OCI-M2 (cell line): ENCODE measurements around the gene ARMC5.
"Not testable (repeated sequence)": the region's sequence is repeated elsewhere in the genome, so short reads cannot be mapped to it uniquely, and the experiment has no call there.

Experiments used
- DNase-seq: peaks from one replicate; lab custom pipeline; 2025; ENCODE audit not compliant: unreplicated experiment; lab: John Stamatoyannopoulos, UW

ARMC5 gene

GRCh38 chr16:31493506-31494125, 34.3 kb downstream of the ARMC5 start:
- DNase-seq = no peak

- DNase-seq = no peak
Observed at GRCh38 chr16:31496670-31497069, 37.4 kb downstream of the ARMC5 start.

- DNase-seq = no peak
Observed at GRCh38 chr16:31498493-31498892, 39.2 kb downstream of the ARMC5 start.

- DNase-seq = no peak
Observed at GRCh38 chr16:31499928-31500327, 40.6 kb downstream of the ARMC5 start.

DNA sequence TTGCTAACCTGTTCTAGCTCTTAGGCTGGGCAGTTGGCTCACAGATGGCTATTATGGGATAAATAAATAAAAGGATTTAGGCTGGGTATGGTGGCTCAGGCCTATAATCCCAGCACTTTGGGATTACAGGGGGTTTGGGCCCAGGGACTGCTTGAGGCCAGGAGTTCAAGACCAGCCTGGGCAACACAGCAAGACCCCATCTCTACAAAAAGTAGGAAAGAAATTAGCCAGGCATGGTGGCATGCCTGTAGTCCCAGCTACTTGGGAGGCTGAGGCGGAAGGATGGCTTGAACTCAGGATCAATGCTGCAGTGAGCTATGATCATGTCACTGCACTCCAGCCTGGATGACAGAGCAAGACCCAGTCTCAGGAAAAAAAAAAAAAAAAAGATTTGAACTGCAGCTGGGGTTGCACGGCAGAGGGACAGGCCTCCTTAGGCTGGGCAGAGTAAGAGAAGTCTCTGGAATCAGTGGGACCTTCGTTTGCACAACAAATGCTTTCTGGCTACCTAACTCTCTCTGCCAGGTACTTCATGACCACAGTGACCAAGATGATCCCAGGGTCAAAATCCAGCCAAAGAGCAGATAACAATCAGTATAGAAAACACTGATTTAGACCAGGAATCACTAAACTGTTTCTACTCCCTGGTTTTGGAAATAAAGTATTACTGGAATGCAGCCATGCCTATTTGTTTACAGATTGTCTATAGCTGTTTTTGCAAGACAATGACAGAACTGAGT, 42.1 kb downstream of the ARMC5 start:
- no peak for DNase-seq

- DNase-seq = no peak
Observed at GRCh38 chr16:31501966-31502348, 42.7 kb downstream of the ARMC5 start.

DNA sequence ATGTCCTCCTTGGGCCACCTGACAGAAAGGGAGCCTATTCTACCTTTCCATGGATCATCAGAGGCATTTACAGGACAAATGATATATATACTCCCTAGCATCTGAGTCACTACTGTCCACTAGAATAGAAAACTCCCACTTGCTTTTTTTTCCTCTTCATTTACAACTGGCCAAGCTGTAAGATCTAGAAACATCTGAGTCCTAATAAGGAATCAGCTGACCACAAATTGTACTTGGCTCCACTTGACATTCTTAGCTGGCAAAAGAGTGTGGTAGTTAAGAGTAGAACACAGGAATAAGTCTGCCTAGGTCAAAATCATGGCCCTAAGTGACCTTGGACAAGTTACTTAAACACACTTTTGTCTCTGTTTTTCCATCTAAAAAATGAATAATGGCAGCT, 43.7 kb downstream of the ARMC5 start:
- no peak for DNase-seq

- not testable (repeated sequence) for DNase-seq
Observed at GRCh38 chr16:31503555-31503954, 44.3 kb downstream of the ARMC5 start.

DNA sequence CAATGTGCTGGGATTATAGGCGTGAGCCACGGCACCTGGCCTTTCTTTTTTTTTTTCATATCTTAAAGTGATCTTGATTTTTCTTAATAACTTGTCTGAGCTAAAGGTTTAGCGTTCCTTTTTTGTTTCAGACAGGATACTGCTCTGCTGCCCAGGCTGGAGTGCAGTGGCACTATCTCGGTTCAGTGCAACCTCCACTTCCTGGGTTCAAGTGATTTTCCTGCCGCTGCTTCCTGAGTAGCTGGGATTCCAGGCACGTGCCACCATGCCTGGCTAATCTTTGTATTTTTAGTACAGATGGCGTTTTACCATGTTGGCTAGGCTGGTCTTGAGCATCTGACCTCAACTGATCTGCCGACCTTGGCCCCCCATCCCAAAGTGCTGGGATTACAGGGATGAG, 44.9 kb downstream of the ARMC5 start:
- DNase-seq = no peak

DNA sequence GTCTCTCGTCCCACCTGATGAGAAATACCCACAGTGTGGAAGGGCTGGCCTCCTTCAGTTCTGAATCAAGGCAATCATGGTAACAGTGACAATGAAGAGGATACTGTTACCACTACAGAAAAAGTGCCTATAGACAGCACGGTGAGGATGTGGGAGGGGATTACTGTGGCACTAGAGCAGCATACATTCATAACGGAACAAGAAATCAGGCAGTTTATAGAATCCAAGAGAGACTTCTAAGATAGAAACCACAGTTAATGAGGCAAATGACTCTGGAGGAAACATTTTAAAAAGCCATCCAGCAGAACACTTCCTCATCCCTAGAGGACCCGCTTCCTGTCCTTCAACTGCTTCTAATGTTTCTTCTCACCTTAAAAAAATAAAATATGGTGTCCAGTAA, 46.2 kb downstream of the ARMC5 start:
- no peak for DNase-seq

DNA sequence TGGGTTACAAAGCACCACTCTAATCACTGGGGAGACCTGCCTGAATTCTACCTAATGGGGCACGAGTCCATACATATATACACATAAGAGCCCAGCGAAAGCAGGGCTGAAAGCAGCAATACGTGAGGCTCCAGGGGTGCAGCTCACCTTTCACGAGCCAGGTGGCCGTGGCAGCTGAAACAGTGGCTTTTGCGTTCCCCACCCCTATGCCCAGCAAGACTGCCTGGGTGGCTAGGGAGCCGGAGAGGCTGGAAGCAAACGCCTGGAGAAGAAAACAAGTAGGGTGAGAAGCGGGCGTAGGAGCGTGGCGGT, 48.3 kb downstream of the ARMC5 start:
- no peak for DNase-seq

DNA sequence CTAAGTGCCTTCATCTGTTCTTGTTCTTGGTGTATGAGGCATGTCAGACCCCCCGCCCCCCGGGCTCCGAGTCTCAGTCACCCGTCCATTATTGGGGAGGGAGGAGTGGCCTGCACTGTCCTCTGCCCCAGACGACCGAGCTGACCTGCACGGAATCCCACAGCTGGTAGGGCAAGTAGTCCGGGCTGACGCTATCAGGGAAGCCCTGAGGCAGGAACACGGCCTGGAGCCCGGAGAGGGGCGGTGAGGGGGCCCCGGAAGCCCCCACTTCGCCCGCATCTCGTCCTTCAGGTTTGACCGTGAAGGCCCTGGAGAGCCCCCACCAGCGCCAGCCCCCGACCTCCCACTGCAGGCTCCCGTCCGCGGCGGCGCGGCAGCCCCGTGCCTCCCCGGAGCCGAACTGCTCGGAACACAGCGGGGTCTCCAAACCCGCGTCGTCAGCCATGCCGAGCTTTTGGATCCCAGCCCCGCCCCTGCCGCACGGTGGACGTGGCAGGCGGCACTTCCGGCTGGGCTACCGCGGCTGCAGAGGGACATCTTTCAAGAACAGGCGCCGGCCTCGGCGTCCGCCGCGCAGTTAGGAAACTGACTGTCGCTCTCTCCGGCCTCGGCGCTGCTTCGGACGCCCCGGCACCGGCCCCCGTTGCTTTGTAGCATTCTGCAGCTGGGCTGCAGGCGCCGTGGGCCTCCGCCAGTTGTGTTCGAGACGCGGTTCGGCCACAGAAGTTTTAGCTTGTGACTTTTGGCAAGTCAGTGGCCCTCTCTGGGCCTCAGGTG, 48.8 kb downstream of the ARMC5 start, which contains the start of gene RUSF1:
Gene RUSF1 (minus strand): TSS at position 463 of the 777 bp plus-strand sequence. CDS start 18 bp downstream, at position 445.
- peak; percentile 41 for DNase-seq

DNA sequence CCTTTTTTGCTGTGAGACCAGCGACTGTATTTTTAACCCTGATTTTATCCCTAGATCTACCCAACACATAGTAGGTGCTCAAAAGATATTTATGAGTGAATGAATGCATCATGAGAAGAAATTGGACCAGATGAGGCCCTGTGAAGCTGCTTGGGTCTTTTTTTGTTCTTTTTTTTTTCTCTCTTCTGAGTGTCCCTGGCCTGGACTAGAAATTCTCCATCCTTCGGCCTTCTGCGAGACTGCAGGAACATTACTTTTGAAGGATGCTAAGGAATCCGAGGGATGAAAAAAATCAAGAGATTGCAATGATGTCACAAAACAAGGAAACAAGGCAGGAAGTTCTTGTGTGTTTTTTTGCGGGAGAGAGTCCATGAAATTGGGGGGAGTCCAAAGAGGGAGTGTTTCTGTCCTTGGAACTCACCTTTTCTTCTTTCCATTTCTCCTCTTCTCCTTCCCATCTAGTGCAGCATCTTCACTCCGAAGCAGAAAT, 49.5 kb downstream of the ARMC5 start:
- DNase-seq = no peak

GRCh38 chr16:31513126-31513525, 53.8 kb downstream of the ARMC5 start:
- no peak for DNase-seq

- no peak for DNase-seq
Observed at GRCh38 chr16:31513884-31514283, 54.6 kb downstream of the ARMC5 start.
